Brain microvascular endothelial cell (primary cell): ENCODE measurements around the gene NDUFS4.

Experiments used
- DNase-seq: peaks from one replicate; pipeline ENCODE4 v3.0.0-alpha.2; 2020
- H3K27ac ChIP-seq: fragments of 250-450 bp; sonication (Bioruptor Pico); 2 replicates; pipeline ENCODE4 v1.5.1; 2020; ENCODE audit warnings: mild to moderate bottlenecking, moderate library complexity
- H3K27me3 ChIP-seq: fragments of 250-450 bp; sonication (Bioruptor Pico); replicated peaks from 2 replicates; pipeline ENCODE4 v1.5.1; 2020; ENCODE audit warnings: mild to moderate bottlenecking
- H3K36me3 ChIP-seq: fragments of 250-450 bp; sonication (Bioruptor Pico); replicated peaks from 2 replicates; pipeline ENCODE4 v1.5.1; 2020; ENCODE audit warnings: mild to moderate bottlenecking
- H3K4me3 ChIP-seq: 2 replicates; pipeline ENCODE4 v1.5.1; 2011; ENCODE audit warnings: low read depth, mild to moderate bottlenecking, control low read depth, low read length, moderate library complexity
- in situ Hi-C: cut with HindIII; loops from 2 replicates; pipeline ENCODE4 v1.10.0; 2017; ENCODE audit warnings: low sequenced_read_pairs, low pct_ligation_motif_present
- TF ChIP-seq, protein P1 (sequence below): IDR thresholded peaks from 2 replicates; pipeline ENCODE4 v1.5.1; 2011; ENCODE audit warnings: low read depth, mild to moderate bottlenecking, moderate library complexity, low read length, control low read depth, inconsistent platforms; ENCODE audit errors: missing control alignments

The NDUFS4 gene

DNA sequence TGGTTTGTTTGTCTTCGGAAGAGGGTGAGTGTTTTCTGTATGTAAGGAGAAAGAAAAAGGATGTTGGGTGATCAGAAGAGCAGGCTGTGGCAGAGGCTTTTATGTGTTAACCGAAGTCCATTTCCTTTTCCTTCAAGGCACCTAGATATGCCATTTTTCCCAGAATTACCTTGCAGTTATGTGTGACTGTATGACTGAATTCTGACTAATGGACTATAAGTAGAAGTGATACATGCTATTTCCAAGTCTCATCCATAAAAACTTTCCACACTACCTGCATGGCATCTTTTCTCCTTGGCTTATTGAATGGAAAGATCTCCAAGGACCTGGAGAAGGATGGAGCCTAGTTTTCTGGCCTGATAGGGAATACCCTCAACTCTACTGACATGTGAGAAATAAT, 10.6 kb upstream of the NDUFS4 start:
- TF ChIP-seq, protein P1, sequence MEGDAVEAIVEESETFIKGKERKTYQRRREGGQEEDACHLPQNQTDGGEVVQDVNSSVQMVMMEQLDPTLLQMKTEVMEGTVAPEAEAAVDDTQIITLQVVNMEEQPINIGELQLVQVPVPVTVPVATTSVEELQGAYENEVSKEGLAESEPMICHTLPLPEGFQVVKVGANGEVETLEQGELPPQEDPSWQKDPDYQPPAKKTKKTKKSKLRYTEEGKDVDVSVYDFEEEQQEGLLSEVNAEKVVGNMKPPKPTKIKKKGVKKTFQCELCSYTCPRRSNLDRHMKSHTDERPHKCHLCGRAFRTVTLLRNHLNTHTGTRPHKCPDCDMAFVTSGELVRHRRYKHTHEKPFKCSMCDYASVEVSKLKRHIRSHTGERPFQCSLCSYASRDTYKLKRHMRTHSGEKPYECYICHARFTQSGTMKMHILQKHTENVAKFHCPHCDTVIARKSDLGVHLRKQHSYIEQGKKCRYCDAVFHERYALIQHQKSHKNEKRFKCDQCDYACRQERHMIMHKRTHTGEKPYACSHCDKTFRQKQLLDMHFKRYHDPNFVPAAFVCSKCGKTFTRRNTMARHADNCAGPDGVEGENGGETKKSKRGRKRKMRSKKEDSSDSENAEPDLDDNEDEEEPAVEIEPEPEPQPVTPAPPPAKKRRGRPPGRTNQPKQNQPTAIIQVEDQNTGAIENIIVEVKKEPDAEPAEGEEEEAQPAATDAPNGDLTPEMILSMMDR = no peak
- H3K27ac ChIP-seq = no peak overlapping the region
- H3K4me3 ChIP-seq = no peak overlapping the region
- H3K36me3 ChIP-seq = no peaks in the 10 kb centered on the region
- no peak for DNase-seq
- no peaks in the 10 kb centered on the region for H3K27me3 ChIP-seq
- in situ Hi-C loops = no loop called here

DNA sequence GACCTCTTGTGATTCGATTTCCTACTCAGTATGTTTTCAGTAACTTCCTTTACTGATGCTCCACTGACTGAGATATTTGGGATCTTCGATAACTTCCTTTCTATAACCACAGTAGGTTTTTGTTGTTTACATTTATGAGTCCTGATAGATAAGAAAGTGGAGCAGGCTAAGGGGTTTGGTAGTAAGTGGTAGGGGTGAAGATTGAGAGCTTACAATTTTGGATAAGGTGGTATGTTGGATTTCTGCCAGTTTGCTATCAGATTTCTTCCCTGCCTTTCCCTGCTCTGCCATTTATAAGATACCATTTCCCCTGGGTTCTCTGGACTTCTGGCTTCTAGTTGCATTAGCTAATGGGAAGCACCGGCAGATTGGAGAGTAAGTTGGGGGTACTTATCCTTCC, 7.9 kb upstream of the NDUFS4 start:
- Histone ChIP-seq H3K36me3 (no peaks in the 10 kb centered on the region), H3K4me3 (no peak overlapping the region), H3K27ac (no peak overlapping the region), H3K27me3 (no peaks in the 10 kb centered on the region)
- TF ChIP-seq, protein P1 = no peak
- in situ Hi-C loops = no loop called here
- DNase-seq = no peak

DNA sequence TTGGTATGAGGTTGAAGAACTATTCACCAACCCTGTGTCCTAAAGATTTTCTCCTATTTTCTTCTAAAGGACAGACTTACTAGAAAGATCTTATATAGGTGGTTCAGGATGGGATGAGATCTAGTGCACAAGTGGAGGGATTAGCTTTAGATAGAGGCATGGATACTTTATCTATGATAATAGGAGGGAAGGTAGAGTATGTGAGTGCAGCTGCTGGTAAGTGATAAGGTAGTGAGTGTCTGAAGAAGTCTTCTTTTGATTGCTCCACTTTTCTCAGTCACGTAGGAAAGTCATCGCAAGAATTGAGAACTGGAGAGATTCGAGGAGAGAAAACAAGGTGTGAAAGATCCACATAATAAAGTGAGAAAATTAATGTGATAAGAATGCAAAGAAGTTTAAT, 6.0 kb upstream of the NDUFS4 start:
- in situ Hi-C loops = no loop called here
- H3K4me3 ChIP-seq = no peak overlapping the region

DNA sequence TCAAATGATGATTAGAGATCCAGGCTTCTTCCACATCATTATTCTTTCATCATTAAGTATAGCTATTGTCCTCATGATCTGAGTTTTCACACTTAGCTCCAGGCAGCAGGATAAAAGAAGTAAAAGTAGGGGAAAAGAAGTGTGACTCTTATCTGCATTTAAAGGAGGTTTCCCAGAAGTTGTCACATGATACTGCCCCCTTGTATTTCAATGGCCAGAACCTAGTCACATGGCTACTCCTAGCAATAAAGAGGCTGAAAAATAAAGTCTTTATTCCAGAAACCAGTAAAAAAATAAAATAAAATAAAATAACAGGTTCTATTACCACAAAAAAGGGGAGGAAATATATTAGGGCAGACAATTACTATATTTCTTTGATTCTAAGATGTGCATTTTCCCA, 5.3 kb upstream of the NDUFS4 start:
- TF ChIP-seq, protein P1 = no peak
- in situ Hi-C loops = no loop called here
- H3K27ac ChIP-seq = no peak overlapping the region
- no peak for DNase-seq
- no peaks in the 10 kb centered on the region for H3K36me3 ChIP-seq
- no peaks in the 10 kb centered on the region for H3K27me3 ChIP-seq
- no peak overlapping the region for H3K4me3 ChIP-seq

More for the DNA sequence above, 6.0 kb upstream of the NDUFS4 start:
- Histone ChIP-seq H3K36me3 (no peaks in the 10 kb centered on the region), H3K27ac (no peak overlapping the region), H3K27me3 (no peaks in the 10 kb centered on the region)
- no peak for DNase-seq
- TF ChIP-seq, protein P1 = no peak

DNA sequence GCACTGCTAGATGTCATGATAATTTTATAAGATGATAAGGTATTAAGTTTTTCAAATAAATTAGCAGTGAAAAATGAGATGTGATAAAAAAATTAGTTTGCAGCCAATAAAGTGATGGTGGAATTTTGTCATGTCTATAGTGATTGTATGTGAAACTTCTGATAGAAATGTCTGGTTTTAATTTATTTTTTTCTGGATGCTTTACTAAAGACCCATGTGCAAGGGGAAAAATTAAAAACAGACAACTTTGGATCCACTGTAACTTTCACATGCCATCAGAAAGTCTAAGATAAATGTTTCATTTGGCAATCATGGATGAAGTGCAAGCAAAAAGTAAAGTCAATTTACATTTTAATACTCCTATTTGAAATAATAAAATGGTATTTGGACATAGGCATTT, 4.4 kb upstream of the NDUFS4 start:
- H3K27ac ChIP-seq = no peak overlapping the region
- in situ Hi-C loops = no loop called here
- TF ChIP-seq, protein P1 = no peak
- H3K4me3 ChIP-seq = no peak overlapping the region
- no peaks in the 10 kb centered on the region for H3K27me3 ChIP-seq
- DNase-seq = no peak
- H3K36me3 ChIP-seq = no peaks in the 10 kb centered on the region

DNA sequence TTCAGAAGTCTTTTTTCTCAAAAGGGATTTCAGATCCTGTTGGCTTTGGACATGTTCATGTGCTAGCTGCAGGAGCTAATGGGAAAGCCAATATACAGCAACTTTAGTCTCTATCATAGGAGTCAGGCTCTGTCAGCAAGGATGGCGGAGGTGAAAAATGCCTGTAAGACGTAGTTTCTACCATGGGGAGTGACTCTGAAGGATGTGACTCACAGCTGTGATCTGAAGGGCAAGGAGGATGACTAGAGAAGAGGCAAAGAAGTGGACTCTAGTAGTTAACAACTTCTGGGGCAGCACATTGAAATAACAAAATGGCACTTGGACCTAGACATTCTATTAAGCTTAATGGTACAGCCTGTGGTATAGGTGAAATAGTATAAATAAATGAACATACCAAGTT, 3.1 kb upstream of the NDUFS4 start:
- in situ Hi-C loops = no loop called here

More for the DNA sequence above, 3.1 kb upstream of the NDUFS4 start:
- no peaks in the 10 kb centered on the region for H3K27me3 ChIP-seq
- TF ChIP-seq, protein P1 = no peak
- H3K4me3 ChIP-seq = no peak overlapping the region
- H3K36me3 ChIP-seq = no peaks in the 10 kb centered on the region
- H3K27ac ChIP-seq = no peak overlapping the region
- peak; percentile 64 for DNase-seq
